ENCODE results near the gene MYDGF.

MYDGF gene

DNA sequence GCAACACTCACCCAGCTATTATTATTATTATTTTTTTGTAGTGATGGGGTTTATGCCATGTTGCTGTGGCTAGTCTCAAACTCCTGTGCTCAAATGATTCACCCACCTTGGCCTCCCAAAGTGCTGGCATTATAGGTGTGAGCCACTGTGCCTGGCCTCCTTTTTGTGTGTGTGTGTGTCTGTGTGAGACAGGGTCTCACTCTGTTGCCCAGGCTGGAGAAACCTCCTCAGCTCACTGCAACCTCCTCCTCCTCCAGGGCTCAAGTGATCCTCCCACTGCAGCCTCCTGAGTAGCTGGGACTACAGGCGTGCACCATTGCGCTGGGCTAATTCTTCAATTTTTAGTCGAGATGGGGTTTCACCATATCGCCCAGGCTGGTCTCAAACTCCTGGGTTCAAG lies 3.6 kb upstream of the MYDGF start:
- H3K4me1 Mint-ChIP-seq (ENCODE audit: low read depth), result peaks cover 2% of the 10 kb centered on the region
- no peaks in the 10 kb centered on the region for H3K36me3 Mint-ChIP-seq (ENCODE audit: low read depth)
- no peak overlapping the region for H3K4me3 Mint-ChIP-seq
- no peak overlapping the region for H3K27ac Mint-ChIP-seq
- H3K27me3 Mint-ChIP-seq (ENCODE audit: low read depth), result no peaks in the 10 kb centered on the region
- no peaks in the 10 kb centered on the region for H3K9me3 Mint-ChIP-seq

- H3K27ac Mint-ChIP-seq, result no peak overlapping the region
- H3K4me3 Mint-ChIP-seq, result no peak overlapping the region
Measured at GRCh38 chr19:4673216-4673615, 3.1 kb upstream of the MYDGF start.

GRCh38 chr19:4671185-4671851 lies 1.2 kb upstream of the MYDGF start:
- H3K9me3 Mint-ChIP-seq, result no peaks in the 10 kb centered on the region
- peaks cover 6% of the 10 kb centered on the region for H3K4me1 Mint-ChIP-seq (ENCODE audit: low read depth)
- H3K27ac Mint-ChIP-seq, result no peak overlapping the region
- no peaks in the 10 kb centered on the region for H3K27me3 Mint-ChIP-seq (ENCODE audit: low read depth)
- peaks cover 11% of the 10 kb centered on the region for H3K36me3 Mint-ChIP-seq (ENCODE audit: low read depth)
- H3K4me3 Mint-ChIP-seq, result no peak overlapping the region

More at GRCh38 chr19:4673216-4673615, 3.1 kb upstream of the MYDGF start:
- H3K4me1 Mint-ChIP-seq (ENCODE audit: low read depth), result peaks cover 6% of the 10 kb centered on the region
- no peaks in the 10 kb centered on the region for H3K9me3 Mint-ChIP-seq
- peaks cover 3% of the 10 kb centered on the region for H3K36me3 Mint-ChIP-seq (ENCODE audit: low read depth)
- no peaks in the 10 kb centered on the region for H3K27me3 Mint-ChIP-seq (ENCODE audit: low read depth)

GRCh38 chr19:4664642-4665041 lies 5.5 kb downstream of the MYDGF start:
- no peak overlapping the region for H3K4me3 Mint-ChIP-seq
- no peaks in the 10 kb centered on the region for H3K9me3 Mint-ChIP-seq
- no peak overlapping the region for H3K27ac Mint-ChIP-seq
- H3K4me1 Mint-ChIP-seq (ENCODE audit: low read depth), result peaks cover 9% of the 10 kb centered on the region
- H3K36me3 Mint-ChIP-seq (ENCODE audit: low read depth), result peaks cover 28% of the 10 kb centered on the region
- no peaks in the 10 kb centered on the region for H3K27me3 Mint-ChIP-seq (ENCODE audit: low read depth)

GRCh38 chr19:4662812-4663211 lies 7.3 kb downstream of the MYDGF start:
- H3K9me3 Mint-ChIP-seq, result no peaks in the 10 kb centered on the region
- H3K4me3 Mint-ChIP-seq, result no peak overlapping the region
- peaks cover 3% of the 10 kb centered on the region for H3K4me1 Mint-ChIP-seq (ENCODE audit: low read depth)
- peaks cover 28% of the 10 kb centered on the region for H3K36me3 Mint-ChIP-seq (ENCODE audit: low read depth)
- H3K27me3 Mint-ChIP-seq (ENCODE audit: low read depth), result no peaks in the 10 kb centered on the region
- H3K27ac Mint-ChIP-seq, result no peak overlapping the region

DNA sequence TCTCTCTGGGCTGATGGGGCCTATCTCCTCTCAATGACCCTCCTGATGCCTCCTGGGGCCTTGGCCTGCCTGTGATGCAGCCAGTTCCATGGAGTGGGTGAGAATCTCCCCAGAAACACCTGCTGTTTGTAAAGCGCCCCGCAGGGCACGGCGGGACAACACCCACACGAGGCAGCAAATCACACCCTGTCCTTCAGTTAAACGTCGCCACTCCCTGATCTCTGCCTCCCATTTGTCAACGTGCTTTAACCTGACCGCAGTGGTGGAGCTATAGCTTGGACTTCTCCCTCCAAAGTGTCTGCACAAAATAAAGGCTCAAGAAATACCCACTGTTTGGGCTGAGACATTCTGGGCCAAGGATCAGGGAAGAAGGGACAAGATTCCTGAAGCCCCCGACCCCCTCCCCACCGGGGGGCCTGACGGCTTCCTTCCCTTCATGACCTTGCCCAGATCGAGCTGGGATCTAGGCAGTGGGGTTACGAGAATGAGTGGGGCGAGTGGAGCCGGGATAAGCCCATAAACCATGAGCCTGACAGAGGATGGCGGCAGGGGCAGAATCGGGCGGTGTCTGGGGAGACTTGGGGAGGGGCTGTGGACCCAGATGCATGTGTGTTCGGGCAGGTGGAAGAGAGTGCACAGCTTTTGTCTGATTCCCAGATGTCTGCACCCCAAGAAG lies 8.0 kb downstream of the MYDGF start:
- H3K4me3 Mint-ChIP-seq, result no peak overlapping the region
- peaks cover 27% of the 10 kb centered on the region for H3K36me3 Mint-ChIP-seq (ENCODE audit: low read depth)
- H3K27me3 Mint-ChIP-seq (ENCODE audit: low read depth), result no peaks in the 10 kb centered on the region
- H3K9me3 Mint-ChIP-seq, result no peaks in the 10 kb centered on the region
- H3K4me1 Mint-ChIP-seq (ENCODE audit: low read depth), result peaks cover 3% of the 10 kb centered on the region
- H3K27ac Mint-ChIP-seq, result no peak overlapping the region

DNA sequence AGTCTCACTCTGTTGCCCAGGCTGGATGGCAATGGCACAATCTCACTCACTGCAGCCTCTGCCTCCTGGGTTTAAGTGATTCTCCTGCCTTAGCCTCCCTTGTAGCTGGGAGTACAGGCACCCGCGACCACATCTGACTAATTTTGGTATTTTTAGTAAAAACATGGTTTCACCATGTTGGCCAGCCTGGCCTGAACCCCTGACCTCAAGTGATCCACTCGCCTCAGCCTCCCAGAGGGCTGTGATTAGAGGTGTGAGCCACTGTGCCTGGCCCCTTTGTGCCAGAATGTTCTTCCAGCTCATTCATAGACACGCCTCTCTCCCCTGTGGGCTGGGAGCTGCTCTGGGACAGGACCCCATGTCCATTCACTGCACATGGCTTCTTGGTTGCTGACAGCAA lies 9.1 kb downstream of the MYDGF start:
- H3K36me3 Mint-ChIP-seq (ENCODE audit: low read depth), result peaks cover 24% of the 10 kb centered on the region
- H3K9me3 Mint-ChIP-seq, result no peaks in the 10 kb centered on the region
- no peak overlapping the region for H3K4me3 Mint-ChIP-seq
- H3K27ac Mint-ChIP-seq, result peak overlapping the region; percentile 55
- H3K27me3 Mint-ChIP-seq (ENCODE audit: low read depth), result no peaks in the 10 kb centered on the region
- H3K4me1 Mint-ChIP-seq (ENCODE audit: low read depth), result peaks cover 3% of the 10 kb centered on the region

GRCh38 chr19:4660181-4660791 lies 9.9 kb downstream of the MYDGF start:
- Mint-ChIP-seq H3K4me3 (no peak overlapping the region), H3K4me1 (ENCODE audit: low read depth) (peaks cover 3% of the 10 kb centered on the region), H3K9me3 (no peaks in the 10 kb centered on the region), H3K27ac (no peak overlapping the region), H3K36me3 (ENCODE audit: low read depth) (peaks cover 24% of the 10 kb centered on the region), H3K27me3 (ENCODE audit: low read depth) (no peaks in the 10 kb centered on the region)

GRCh38 chr19:4657835-4658234 lies 12.3 kb downstream of the MYDGF start:
- Mint-ChIP-seq H3K9me3 (no peaks in the 10 kb centered on the region), H3K27ac (no peak overlapping the region), H3K27me3 (ENCODE audit: low read depth) (no peaks in the 10 kb centered on the region), H3K4me1 (ENCODE audit: low read depth) (peaks cover 4% of the 10 kb centered on the region), H3K36me3 (ENCODE audit: low read depth) (peaks cover 26% of the 10 kb centered on the region), H3K4me3 (no peak overlapping the region)

DNA sequence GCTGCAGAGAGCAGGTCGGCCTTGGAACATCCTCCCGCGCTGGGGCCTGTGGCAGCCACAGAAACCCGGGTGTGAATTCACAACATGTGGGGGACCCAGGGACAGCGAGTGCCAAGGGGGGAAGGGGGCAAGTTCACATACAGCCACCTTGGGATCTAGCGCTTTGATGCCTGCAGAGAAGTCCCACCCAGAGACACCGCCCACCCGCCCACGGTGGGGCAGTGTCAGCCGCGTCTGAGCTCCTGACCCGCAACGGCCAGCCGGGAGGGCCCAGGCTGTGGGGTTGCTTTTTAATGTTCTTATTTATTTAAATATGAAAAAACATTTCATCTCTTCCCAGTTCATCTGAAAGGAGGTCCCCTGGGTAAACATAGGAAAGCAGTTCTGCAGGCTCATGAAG lies 12.9 kb downstream of the MYDGF start:
- Mint-ChIP-seq H3K9me3 (no peaks in the 10 kb centered on the region), H3K36me3 (ENCODE audit: low read depth) (peaks cover 23% of the 10 kb centered on the region), H3K27ac (no peak overlapping the region), H3K4me3 (no peak overlapping the region), H3K4me1 (ENCODE audit: low read depth) (peaks cover 4% of the 10 kb centered on the region), H3K27me3 (ENCODE audit: low read depth) (no peaks in the 10 kb centered on the region)

DNA sequence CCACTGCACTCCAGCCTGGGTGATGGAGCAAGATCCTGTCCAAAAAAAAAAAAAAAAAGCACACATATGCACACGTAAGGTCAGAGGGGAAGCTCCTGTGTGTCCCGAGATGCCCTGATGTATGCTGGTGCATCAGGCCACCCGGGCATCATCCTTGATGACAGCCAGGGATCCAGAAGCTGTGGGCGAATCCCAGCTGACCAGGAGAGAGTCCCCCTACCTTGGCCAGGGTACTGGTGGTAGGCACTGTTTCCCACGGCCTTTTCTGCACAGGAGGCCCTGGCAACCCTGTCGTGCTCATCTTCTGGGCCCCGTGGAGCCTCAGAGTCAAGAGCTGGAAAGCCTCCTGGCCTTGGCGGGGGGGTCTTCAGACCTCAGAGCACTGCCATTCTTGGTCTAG lies 14.0 kb downstream of the MYDGF start:
- H3K4me3 Mint-ChIP-seq, result no peak overlapping the region
- peaks cover 19% of the 10 kb centered on the region for H3K36me3 Mint-ChIP-seq (ENCODE audit: low read depth)
- H3K27ac Mint-ChIP-seq, result no peak overlapping the region
- no peaks in the 10 kb centered on the region for H3K27me3 Mint-ChIP-seq (ENCODE audit: low read depth)
- H3K4me1 Mint-ChIP-seq (ENCODE audit: low read depth), result peaks cover 1% of the 10 kb centered on the region
- H3K9me3 Mint-ChIP-seq, result no peaks in the 10 kb centered on the region

- Mint-ChIP-seq H3K4me3 (no peak overlapping the region), H3K27ac (no peak overlapping the region), H3K9me3 (no peaks in the 10 kb centered on the region), H3K27me3 (ENCODE audit: low read depth) (no peaks in the 10 kb centered on the region), H3K4me1 (ENCODE audit: low read depth) (peaks cover 1% of the 10 kb centered on the region), H3K36me3 (ENCODE audit: low read depth) (peaks cover 12% of the 10 kb centered on the region)
Measured at GRCh38 chr19:4654437-4655361, 15.4 kb downstream of the MYDGF start.

DNA sequence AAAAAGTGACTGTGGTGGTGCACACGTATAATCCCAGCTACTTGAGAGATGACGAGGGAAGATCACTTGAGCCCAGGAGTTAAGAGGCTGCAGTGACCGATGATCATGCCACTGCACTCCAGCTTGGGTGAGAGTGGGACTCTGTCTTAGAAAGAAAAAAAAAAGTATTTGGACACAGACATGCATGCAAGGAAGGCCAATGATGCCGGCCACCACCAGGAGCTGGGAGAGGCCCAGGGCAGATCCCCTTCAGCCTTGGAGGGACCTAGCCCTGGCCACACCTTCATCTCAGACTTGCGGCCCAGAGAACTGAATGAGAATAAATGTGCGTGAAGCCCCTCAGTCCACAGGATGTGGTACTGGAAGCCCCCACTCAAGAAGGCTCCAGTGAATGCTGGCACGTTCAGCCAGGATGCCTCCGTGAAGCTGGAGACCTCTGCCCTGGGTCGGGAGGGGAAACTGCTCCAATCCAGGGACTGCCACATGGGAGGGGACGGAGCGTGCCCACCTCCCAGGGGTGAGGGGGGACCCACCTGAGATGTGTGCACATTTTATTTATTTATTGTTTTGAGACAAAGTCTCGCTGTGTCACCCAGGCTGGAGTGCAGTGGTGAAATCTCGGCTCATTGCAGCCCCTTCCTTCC lies 16.2 kb downstream of the MYDGF start:
- Mint-ChIP-seq H3K27me3 (ENCODE audit: low read depth) (no peaks in the 10 kb centered on the region), H3K27ac (no peak overlapping the region), H3K4me1 (ENCODE audit: low read depth) (peaks cover 1% of the 10 kb centered on the region), H3K9me3 (no peaks in the 10 kb centered on the region), H3K36me3 (ENCODE audit: low read depth) (peaks cover 13% of the 10 kb centered on the region), H3K4me3 (no peak overlapping the region)

- no peak overlapping the region for H3K4me3 Mint-ChIP-seq
- H3K4me1 Mint-ChIP-seq (ENCODE audit: low read depth), result peaks cover 1% of the 10 kb centered on the region
- no peak overlapping the region for H3K27ac Mint-ChIP-seq
- peaks cover 7% of the 10 kb centered on the region for H3K36me3 Mint-ChIP-seq (ENCODE audit: low read depth)
- no peaks in the 10 kb centered on the region for H3K9me3 Mint-ChIP-seq
- no peaks in the 10 kb centered on the region for H3K27me3 Mint-ChIP-seq (ENCODE audit: low read depth)
Measured at GRCh38 chr19:4652075-4652474, 18.1 kb downstream of the MYDGF start.
